ENCODE measurements around the gene NTRK3.

Gene NTRK3

GRCh38 chr15:87959662-87960061, 296.9 kb downstream of the NTRK3 start:
- DNase-seq (ENCODE audit: low spot score), result no peak
- TF ChIP-seq, protein P1, sequence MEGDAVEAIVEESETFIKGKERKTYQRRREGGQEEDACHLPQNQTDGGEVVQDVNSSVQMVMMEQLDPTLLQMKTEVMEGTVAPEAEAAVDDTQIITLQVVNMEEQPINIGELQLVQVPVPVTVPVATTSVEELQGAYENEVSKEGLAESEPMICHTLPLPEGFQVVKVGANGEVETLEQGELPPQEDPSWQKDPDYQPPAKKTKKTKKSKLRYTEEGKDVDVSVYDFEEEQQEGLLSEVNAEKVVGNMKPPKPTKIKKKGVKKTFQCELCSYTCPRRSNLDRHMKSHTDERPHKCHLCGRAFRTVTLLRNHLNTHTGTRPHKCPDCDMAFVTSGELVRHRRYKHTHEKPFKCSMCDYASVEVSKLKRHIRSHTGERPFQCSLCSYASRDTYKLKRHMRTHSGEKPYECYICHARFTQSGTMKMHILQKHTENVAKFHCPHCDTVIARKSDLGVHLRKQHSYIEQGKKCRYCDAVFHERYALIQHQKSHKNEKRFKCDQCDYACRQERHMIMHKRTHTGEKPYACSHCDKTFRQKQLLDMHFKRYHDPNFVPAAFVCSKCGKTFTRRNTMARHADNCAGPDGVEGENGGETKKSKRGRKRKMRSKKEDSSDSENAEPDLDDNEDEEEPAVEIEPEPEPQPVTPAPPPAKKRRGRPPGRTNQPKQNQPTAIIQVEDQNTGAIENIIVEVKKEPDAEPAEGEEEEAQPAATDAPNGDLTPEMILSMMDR (IDR thresholded peaks at IDR 0.05; ENCODE audit: extremely low read depth, missing control alignments), result no peak

DNA sequence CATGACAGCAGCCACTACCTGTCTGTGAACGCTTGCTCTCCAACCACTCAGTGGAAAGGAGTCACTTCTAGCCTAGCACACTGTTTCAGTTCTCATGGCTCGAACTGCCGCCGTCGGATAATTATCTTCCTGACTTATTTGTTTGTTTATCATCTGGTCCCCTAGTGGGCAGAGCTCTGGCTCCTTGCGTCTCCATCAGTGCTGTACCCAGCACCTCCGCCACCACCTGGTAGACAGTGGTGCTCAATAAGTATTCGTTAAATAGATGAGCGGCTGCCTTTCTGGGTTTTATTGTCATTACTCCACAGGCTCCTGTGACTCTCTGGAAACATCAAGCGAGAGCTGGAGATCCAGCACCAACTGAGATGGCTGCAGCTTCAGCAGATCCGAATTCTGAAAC, 297.5 kb downstream of the NTRK3 start:
- DNase-seq (ENCODE audit: low spot score), result no peak
- TF ChIP-seq, protein P1 (IDR thresholded peaks at IDR 0.05; ENCODE audit: extremely low read depth, missing control alignments), result no peak

DNA sequence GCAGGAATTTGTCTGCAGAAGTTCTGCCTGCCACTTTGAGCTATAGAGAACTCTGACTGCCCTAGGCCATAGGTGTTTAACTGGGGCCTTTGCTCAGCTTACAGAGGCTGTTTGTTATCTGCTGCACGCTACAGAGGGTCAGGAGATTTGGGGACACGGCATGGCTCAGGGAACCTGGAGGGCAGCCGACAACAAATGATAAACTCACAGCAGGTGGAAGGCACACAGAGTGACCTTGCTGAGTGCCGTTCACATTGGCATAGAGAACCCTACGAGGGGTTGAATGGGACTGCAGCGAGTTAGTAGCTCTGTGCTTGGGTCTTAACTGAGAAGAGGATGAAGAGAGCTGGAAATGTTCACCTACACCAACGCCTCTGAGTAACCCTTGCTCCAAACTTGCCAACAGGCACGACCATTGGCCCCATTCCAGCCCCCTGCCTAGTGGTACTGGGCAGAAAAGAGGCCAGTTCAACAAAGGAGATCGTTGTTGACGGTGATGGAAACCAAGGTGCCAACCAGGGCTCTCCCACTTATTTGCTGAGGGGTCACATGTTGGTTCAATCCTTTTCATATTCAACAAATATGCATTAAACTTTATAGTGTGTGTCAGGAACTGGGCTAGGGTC, 301.1 kb downstream of the NTRK3 start:
- DNase-seq (ENCODE audit: low spot score), result no peak
- TF ChIP-seq, protein P1 (IDR thresholded peaks at IDR 0.05; ENCODE audit: extremely low read depth, missing control alignments), result no peak

- TF ChIP-seq, protein P1 (IDR thresholded peaks at IDR 0.05; ENCODE audit: extremely low read depth, missing control alignments), result no peak
- no peak for DNase-seq (ENCODE audit: low spot score)
These were observed 301.7 kb downstream of the NTRK3 start for GRCh38 chr15:87954793-87955192.

DNA sequence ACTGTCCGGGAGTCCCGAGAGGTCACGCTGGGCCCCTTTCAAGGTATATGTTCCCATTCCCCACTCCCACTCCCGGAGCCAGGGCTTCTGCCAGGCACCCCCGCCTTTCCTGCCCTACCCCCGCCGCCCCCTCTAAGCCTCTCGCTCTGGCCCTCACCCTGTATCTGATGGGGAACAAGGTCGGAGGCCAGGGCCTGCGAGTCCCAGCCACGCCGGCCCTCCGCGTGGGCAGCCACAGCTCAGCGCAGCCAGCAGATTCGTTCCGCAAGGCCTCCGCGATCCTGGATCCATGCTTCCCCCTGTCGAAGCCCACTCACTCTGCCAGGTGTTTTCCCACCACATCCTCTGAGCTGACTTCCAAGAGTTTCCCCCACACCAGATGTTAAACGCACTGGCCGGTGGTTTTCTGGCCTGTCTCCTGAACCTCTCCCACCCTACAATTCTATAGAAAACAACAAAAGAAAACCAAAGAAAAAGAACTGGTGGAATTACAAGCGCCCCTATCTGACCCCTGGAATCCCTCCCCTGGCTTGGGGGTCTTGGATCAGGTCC, 303.7 kb downstream of the NTRK3 start:
- TF ChIP-seq, protein P1 (IDR thresholded peaks at IDR 0.05; ENCODE audit: extremely low read depth, missing control alignments), result no peak
- no peak for DNase-seq (ENCODE audit: low spot score)

DNA sequence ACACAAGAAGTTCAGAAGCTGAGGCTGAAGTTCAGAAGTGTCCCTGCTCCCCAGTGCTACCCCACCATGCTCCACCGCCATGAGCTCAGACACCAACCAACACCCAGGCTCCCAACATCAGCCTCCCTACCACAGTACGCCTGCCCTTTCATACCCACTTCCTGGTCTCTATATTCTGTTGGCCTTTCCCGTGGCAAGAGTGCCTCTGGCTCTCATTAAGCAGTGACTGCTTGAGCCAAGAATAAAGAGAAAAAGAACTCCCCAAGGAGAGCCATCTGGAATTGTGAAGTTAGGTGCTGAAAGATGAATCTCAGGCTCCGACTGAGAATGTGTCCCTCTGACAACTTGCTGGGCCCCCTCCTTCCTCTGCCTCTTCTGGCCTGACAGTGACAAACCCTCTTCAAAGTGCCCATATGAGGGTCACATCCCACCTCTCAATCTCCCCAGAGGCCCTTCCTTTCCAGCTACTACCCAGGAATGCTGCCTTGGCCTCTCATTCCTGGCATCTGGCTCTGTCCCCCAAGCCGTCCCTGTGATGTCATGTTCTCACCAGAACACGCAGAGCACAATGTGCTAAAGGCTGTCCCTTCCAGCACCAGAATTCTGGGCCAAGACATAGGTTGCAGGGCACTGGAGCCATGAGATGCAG, 306.8 kb downstream of the NTRK3 start:
- DNase-seq (ENCODE audit: low spot score), result no peak
- TF ChIP-seq, protein P1 (IDR thresholded peaks at IDR 0.05; ENCODE audit: extremely low read depth, missing control alignments), result no peak

GRCh38 chr15:87949151-87949574, 307.4 kb downstream of the NTRK3 start:
- TF ChIP-seq, protein P1 (IDR thresholded peaks at IDR 0.05; ENCODE audit: extremely low read depth, missing control alignments), result no peak
- no peak for DNase-seq (ENCODE audit: low spot score)
